ENCODE measurements around the gene PTPN6.

- TF ChIP-seq POLR2A (IDR thresholded peaks at IDR 0.05; ENCODE audit: low read depth, low read length) (no peak), TAF1 (IDR thresholded peaks at IDR 0.05; ENCODE audit: borderline replicate concordance, low read depth, low read length) (no peak), POLR2AphosphoS5 (IDR thresholded peaks at IDR 0.05; ENCODE audit: low read depth, low read length) (no peak)
Measured at GRCh38 chr12:6925239-6925539, 26.0 kb upstream of the PTPN6 start.

Measured in GM12892 (cell line).